Measurements from ENCODE around the gene HCN4.
A peak's percentile ranks its signal among the peaks of the same experiment; 100 is the strongest.

HCN4 gene

GRCh38 chr15:73361337-73361736, 7.4 kb downstream of the HCN4 start:
- DNase-seq (ENCODE audit: low read depth) = no peak
- Histone ChIP-seq H3K27me3 (replicated peaks; ENCODE audit: control insufficient read depth, insufficient read depth, low read length) (peaks cover 89% of the 10 kb centered on the region), H3K4me3 (ENCODE audit: low read length) (no peak overlapping the region), H3K9ac (ENCODE audit: low read length) (no peak overlapping the region), H3K4me1 (ENCODE audit: control insufficient read depth, insufficient read depth, low read length) (no peaks in the 10 kb centered on the region), H3K36me3 (ENCODE audit: control insufficient read depth, insufficient read depth, low read length, severe bottlenecking) (no peaks in the 10 kb centered on the region), H3K9me3 (ENCODE audit: control insufficient read depth, low read length) (no peaks in the 10 kb centered on the region)

GRCh38 chr15:73359651-73360050, 9.1 kb downstream of the HCN4 start:
- Histone ChIP-seq H3K4me1 (ENCODE audit: control insufficient read depth, insufficient read depth, low read length) (no peaks in the 10 kb centered on the region), H3K9ac (ENCODE audit: low read length) (no peak overlapping the region), H3K4me3 (ENCODE audit: low read length) (no peak overlapping the region), H3K9me3 (ENCODE audit: control insufficient read depth, low read length) (no peaks in the 10 kb centered on the region), H3K27me3 (replicated peaks; ENCODE audit: control insufficient read depth, insufficient read depth, low read length) (peaks cover 86% of the 10 kb centered on the region), H3K36me3 (ENCODE audit: control insufficient read depth, insufficient read depth, low read length, severe bottlenecking) (no peaks in the 10 kb centered on the region)
- DNase-seq (ENCODE audit: low read depth) = no peak

DNA sequence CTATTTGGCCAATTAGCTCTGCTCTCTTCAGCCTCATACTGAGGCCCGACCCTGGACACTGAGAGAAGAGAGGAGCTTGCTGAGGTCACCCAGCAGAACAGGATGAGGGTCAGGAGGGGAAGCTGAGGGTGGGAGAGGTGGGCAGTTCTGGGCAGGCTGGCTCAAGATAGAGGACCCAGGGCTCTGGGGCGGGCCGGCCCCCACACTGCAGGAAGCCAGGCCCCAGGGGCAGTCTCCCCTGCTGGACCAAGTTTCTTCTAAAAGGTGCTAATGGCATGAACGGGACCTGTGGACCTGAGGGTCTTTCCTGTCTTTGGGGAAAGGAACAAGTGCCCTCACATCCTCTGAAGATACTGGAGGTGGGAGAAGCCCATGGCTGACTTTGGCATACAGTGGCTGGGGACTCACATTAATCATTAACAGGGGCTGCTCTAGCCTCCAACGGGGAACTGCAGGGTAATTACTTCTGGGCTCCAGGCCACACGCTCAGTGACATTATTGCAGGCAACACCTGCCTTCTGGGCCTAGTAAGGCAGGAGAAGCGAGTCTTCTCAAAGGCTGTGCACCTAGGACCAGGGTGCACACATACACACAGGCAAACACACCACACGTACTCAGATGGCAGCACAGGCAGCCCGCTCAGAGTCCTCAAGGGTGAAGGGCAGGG, 10.6 kb downstream of the HCN4 start:
- no peak for DNase-seq (ENCODE audit: low read depth)
- no peaks in the 10 kb centered on the region for H3K36me3 ChIP-seq (ENCODE audit: control insufficient read depth, insufficient read depth, low read length, severe bottlenecking)
- peaks cover 88% of the 10 kb centered on the region for H3K27me3 ChIP-seq (replicated peaks; ENCODE audit: control insufficient read depth, insufficient read depth, low read length)
- H3K4me3 ChIP-seq (ENCODE audit: low read length) = no peak overlapping the region
- no peaks in the 10 kb centered on the region for H3K9me3 ChIP-seq (ENCODE audit: control insufficient read depth, low read length)
- H3K4me1 ChIP-seq (ENCODE audit: control insufficient read depth, insufficient read depth, low read length) = no peaks in the 10 kb centered on the region
- H3K9ac ChIP-seq (ENCODE audit: low read length) = no peak overlapping the region

DNA sequence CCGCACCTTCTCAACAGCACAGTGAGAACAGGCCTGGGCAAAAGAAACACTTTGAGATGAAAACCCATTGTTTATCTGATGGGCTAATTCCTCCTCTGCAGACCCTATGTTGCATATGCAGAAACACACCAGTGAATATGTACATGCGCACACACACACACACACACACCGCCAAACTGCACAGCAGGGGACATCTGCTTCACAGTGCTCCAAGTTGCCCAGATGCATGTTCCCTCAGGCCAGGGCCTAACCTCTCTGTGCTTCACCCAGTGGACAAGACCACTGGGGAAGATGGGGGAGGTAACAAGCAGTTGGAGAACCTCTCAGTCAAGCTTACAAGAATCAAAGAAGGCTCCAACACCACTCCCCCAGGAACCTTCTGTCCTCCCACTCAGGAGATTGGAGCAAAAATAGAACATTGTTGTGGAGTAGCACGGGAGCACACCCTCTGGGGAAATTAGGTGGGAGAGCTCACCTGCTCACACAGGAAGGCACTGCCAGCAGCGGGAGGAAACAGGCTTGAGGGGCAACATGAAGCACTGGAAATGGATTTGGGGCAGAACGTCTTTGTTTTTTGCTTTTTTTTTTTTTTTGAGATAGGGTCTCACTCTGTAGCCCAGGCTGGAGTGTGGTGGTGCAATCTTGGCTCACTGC, 13.0 kb downstream of the HCN4 start:
- no peaks in the 10 kb centered on the region for H3K4me1 ChIP-seq (ENCODE audit: control insufficient read depth, insufficient read depth, low read length)
- no peak overlapping the region for H3K9ac ChIP-seq (ENCODE audit: low read length)
- DNase-seq (ENCODE audit: low read depth) = no peak
- H3K9me3 ChIP-seq (ENCODE audit: control insufficient read depth, low read length) = no peaks in the 10 kb centered on the region
- H3K4me3 ChIP-seq (ENCODE audit: low read length) = no peak overlapping the region
- peaks cover 84% of the 10 kb centered on the region for H3K27me3 ChIP-seq (replicated peaks; ENCODE audit: control insufficient read depth, insufficient read depth, low read length)
- H3K36me3 ChIP-seq (ENCODE audit: control insufficient read depth, insufficient read depth, low read length, severe bottlenecking) = no peaks in the 10 kb centered on the region

- no peak overlapping the region for H3K9ac ChIP-seq (ENCODE audit: low read length)
Measured at GRCh38 chr15:73354241-73354640, 14.5 kb downstream of the HCN4 start.

GRCh38 chr15:73353734-73354133, 15.0 kb downstream of the HCN4 start:
- Histone ChIP-seq H3K4me3 (ENCODE audit: low read length) (no peak overlapping the region), H3K36me3 (ENCODE audit: control insufficient read depth, insufficient read depth, low read length, severe bottlenecking) (no peaks in the 10 kb centered on the region), H3K4me1 (ENCODE audit: control insufficient read depth, insufficient read depth, low read length) (no peaks in the 10 kb centered on the region), H3K9me3 (ENCODE audit: control insufficient read depth, low read length) (no peaks in the 10 kb centered on the region), H3K9ac (ENCODE audit: low read length) (no peak overlapping the region), H3K27me3 (replicated peaks; ENCODE audit: control insufficient read depth, insufficient read depth, low read length) (peaks cover 73% of the 10 kb centered on the region)
- DNase-seq (ENCODE audit: low read depth) = no peak

More at GRCh38 chr15:73354241-73354640, 14.5 kb downstream of the HCN4 start:
- peaks cover 73% of the 10 kb centered on the region for H3K27me3 ChIP-seq (replicated peaks; ENCODE audit: control insufficient read depth, insufficient read depth, low read length)
- H3K36me3 ChIP-seq (ENCODE audit: control insufficient read depth, insufficient read depth, low read length, severe bottlenecking) = no peaks in the 10 kb centered on the region
- no peak for DNase-seq (ENCODE audit: low read depth)
- H3K9me3 ChIP-seq (ENCODE audit: control insufficient read depth, low read length) = no peaks in the 10 kb centered on the region
- no peaks in the 10 kb centered on the region for H3K4me1 ChIP-seq (ENCODE audit: control insufficient read depth, insufficient read depth, low read length)
- no peak overlapping the region for H3K4me3 ChIP-seq (ENCODE audit: low read length)

DNA sequence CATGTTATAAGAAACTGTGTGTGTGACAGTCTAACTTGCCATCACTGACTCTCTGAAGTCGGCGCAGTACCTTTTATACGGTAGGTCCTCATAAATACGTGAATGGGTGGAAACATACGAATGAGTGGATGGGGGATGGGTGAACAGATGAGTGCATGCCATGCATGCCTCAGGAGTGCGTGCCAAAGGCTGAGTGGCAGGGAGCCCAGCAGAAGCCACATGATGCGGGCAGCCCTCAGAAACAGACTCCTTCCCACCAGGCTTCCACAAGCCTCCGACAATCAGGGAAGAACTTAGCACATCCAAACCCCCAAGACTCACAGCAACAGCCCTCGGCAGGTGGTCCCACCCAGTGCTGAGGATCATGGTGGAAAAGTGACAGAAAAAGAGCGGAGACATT, 16.7 kb downstream of the HCN4 start:
- DNase-seq (ENCODE audit: low read depth) = no peak
- Histone ChIP-seq H3K4me1 (ENCODE audit: control insufficient read depth, insufficient read depth, low read length) (no peaks in the 10 kb centered on the region), H3K27me3 (replicated peaks; ENCODE audit: control insufficient read depth, insufficient read depth, low read length) (peaks cover 75% of the 10 kb centered on the region), H3K36me3 (ENCODE audit: control insufficient read depth, insufficient read depth, low read length, severe bottlenecking) (no peaks in the 10 kb centered on the region), H3K9ac (ENCODE audit: low read length) (no peak overlapping the region), H3K9me3 (ENCODE audit: control insufficient read depth, low read length) (no peaks in the 10 kb centered on the region), H3K4me3 (ENCODE audit: low read length) (no peak overlapping the region)

DNA sequence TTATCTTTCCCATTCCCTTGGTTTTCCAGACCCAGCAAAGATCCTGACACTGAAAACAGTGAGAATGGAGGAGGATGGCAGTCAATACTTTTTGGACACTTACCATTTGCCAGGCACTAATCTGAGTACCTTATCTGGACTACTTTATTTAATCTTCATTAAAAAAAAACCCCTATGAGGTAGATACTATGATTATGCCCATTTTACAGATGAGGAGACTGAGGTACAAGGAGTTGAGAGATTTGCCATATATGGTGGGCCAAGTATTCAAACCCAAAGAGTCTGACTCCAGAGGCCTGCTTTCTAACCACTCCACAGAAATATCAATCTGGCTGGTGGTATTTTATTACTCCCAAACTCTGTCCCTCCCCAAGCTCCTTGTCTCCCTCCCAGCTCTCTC, 19.6 kb downstream of the HCN4 start:
- Histone ChIP-seq H3K9me3 (ENCODE audit: control insufficient read depth, low read length) (no peaks in the 10 kb centered on the region), H3K4me1 (ENCODE audit: control insufficient read depth, insufficient read depth, low read length) (no peaks in the 10 kb centered on the region), H3K36me3 (ENCODE audit: control insufficient read depth, insufficient read depth, low read length, severe bottlenecking) (no peaks in the 10 kb centered on the region), H3K27me3 (replicated peaks; ENCODE audit: control insufficient read depth, insufficient read depth, low read length) (peaks cover 64% of the 10 kb centered on the region), H3K4me3 (ENCODE audit: low read length) (no peak overlapping the region), H3K9ac (ENCODE audit: low read length) (no peak overlapping the region)
- DNase-seq (ENCODE audit: low read depth) = no peak

DNA sequence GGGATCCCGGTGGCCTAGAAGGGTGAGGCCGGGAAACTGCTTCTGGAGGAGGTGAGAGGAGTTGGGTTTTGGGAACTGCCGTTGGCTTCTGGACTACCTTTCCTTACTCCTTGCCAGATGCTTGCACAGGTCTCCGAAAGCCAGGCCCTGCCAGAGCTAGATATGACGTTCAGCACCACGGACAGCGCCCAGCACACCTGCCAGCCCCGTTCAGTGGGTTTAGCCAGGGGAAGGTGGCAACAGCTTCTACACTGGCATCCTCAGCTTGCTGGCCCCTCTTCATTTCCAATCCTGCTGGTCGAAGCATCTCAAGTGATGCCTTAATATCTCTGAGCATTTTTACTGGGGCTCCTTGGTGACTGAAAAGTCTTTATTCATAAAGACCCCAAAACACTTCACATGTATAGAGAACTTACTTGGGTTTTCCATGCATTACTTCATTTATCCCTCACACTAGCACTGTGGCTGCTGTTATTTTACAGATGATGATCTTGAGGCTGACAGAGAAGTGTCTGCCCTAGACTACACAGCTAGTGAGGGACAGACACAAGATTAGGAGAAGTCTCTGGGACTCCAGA, 21.9 kb downstream of the HCN4 start:
- Histone ChIP-seq H3K27me3 (replicated peaks; ENCODE audit: control insufficient read depth, insufficient read depth, low read length) (peaks cover 43% of the 10 kb centered on the region), H3K4me3 (ENCODE audit: low read length) (no peak overlapping the region), H3K9ac (ENCODE audit: low read length) (no peak overlapping the region), H3K4me1 (ENCODE audit: control insufficient read depth, insufficient read depth, low read length) (no peaks in the 10 kb centered on the region), H3K36me3 (ENCODE audit: control insufficient read depth, insufficient read depth, low read length, severe bottlenecking) (no peaks in the 10 kb centered on the region), H3K9me3 (ENCODE audit: control insufficient read depth, low read length) (peaks cover 5% of the 10 kb centered on the region)
- peak; percentile 49 for DNase-seq (ENCODE audit: low read depth)

DNA sequence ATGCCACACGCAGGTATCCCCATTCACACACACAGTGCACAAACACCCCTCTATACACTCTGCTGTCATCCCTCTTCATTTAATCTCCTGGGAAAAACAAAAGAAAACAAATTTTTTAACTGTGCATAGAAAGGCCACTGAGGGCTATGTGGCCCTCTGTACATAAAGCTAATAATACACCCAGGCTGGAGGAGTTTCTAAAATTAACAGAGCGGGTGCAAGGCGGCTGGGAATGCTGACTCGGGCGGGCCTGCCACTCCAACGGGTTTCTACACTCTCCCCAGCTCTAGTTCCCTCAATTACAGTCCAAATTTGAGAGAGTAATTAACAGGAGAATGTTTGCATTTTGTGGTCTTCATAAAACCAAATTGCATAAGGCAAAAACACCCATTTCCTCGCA, 23.1 kb downstream of the HCN4 start:
- Histone ChIP-seq H3K4me1 (ENCODE audit: control insufficient read depth, insufficient read depth, low read length) (no peaks in the 10 kb centered on the region), H3K36me3 (ENCODE audit: control insufficient read depth, insufficient read depth, low read length, severe bottlenecking) (no peaks in the 10 kb centered on the region), H3K27me3 (replicated peaks; ENCODE audit: control insufficient read depth, insufficient read depth, low read length) (peaks cover 34% of the 10 kb centered on the region), H3K9ac (ENCODE audit: low read length) (no peak overlapping the region), H3K9me3 (ENCODE audit: control insufficient read depth, low read length) (peaks cover 5% of the 10 kb centered on the region), H3K4me3 (ENCODE audit: low read length) (no peak overlapping the region)
- DNase-seq (ENCODE audit: low read depth) = no peak

DNA sequence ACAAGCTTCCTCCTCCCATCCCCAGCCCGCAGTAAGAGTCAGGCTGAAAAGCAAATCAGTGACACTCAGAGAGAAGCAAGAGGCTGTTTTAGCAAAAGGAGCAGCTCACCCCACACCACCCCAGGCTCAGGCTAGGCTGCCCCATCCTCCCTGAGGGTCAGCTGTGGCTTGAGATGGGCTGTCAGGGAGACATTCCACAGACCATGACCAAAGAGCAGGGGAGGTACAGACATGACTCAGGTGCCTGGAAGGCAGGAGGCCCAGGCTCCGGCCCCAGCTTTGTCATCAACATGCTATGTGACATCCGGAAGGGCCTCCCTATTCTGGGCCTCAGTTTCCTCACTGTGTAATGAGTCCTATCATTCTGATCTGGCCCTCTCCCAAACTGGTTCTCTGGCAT, 24.7 kb downstream of the HCN4 start:
- Histone ChIP-seq H3K4me3 (ENCODE audit: low read length) (no peak overlapping the region), H3K4me1 (ENCODE audit: control insufficient read depth, insufficient read depth, low read length) (no peaks in the 10 kb centered on the region), H3K9ac (ENCODE audit: low read length) (no peak overlapping the region), H3K27me3 (replicated peaks; ENCODE audit: control insufficient read depth, insufficient read depth, low read length) (peaks cover 34% of the 10 kb centered on the region), H3K9me3 (ENCODE audit: control insufficient read depth, low read length) (peaks cover 5% of the 10 kb centered on the region), H3K36me3 (ENCODE audit: control insufficient read depth, insufficient read depth, low read length, severe bottlenecking) (no peaks in the 10 kb centered on the region)
- DNase-seq (ENCODE audit: low read depth) = no peak
